ENCODE measurements around the gene PACSIN2. TPM values are rescaled to one million over a fixed set of nuclear protein-coding genes. Genes with fewer than 3 reads are reported as not detected.
A peak's percentile ranks its signal among the peaks of the same experiment; 100 is the strongest.

The PACSIN2 gene
- total and polyA plus RNA-seq, 2 of the 13 experiments (the other 11 are each of a cell fraction or from before 2014, with no cell fraction given): 54.1 to 68.8 TPM

DNA sequence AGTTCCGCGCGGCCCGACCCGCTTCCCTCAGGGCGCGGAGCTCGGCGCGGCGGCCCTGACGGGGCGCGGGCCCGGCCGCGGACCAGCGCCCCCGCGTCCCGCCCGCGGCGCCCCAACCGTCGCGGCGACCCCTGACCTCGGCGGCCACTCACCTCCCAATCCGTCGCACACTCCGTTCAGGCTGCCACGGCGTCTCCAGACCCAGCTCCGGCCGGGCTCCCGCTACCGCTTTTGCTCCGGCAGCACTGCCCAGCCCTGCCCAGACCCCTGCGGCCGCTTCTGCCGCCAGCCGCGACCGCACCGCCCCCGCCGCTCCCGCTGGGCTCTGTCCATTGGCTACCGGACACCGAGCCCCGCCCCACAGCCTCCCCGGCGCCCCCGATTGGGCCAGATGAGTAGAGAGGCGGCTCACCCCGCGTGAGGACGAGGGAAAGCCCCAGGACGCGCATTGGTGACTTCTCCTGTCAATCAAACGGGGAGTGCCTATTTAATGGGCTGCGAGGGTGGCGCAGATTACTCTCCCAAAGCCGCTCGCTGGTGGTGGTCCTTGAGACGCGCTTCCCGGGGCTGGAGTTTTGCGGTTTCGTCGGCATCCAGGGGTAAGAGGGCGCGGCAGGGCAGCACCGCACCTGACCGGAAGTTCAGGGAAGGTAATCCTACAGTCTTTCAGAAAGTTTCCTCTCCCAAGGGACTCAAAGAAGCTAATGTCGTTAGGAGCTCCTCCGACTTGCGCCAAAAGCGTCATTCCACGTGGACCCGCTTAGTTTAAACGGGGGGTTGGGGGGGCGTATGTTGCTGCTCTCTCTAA, at the start of gene PACSIN2 (continued):
- TF ChIP-seq RBFOX2 (IDR thresholded peaks at IDR 0.05; ENCODE audit: low read depth, low read length): peak; percentile 94
- TF ChIP-seq TOPORS (CRISPR knock-in tag; IDR thresholded peaks at IDR 0.05): no peak
- TF ChIP-seq FOXK1 (CRISPR knock-in tag; IDR thresholded peaks at IDR 0.05; ENCODE audit: borderline replicate concordance, low read depth): 0 out of 2 replicates have a peak, but pooled peaks have one; percentile 21
- TF ChIP-seq ZNF556 (CRISPR knock-in tag; IDR thresholded peaks at IDR 0.05; ENCODE audit: borderline replicate concordance): 0 out of 2 replicates have a peak, but pooled peaks have one; percentile 27
- no peak for TF ChIP-seq TOE1 (CRISPR knock-in tag; IDR thresholded peaks at IDR 0.05)
- TF ChIP-seq POLR2G (IDR thresholded peaks at IDR 0.05; ENCODE audit: low read depth, low read length): peak; percentile 100
- TF ChIP-seq MEIS1 (CRISPR knock-in tag; IDR thresholded peaks at IDR 0.05; ENCODE audit: borderline replicate concordance): no peak
- no peak for TF ChIP-seq ZNF354B (CRISPR knock-in tag; IDR thresholded peaks at IDR 0.05)
- TF ChIP-seq ZBTB3 (CRISPR knock-in tag; IDR thresholded peaks at IDR 0.05; ENCODE audit: borderline replicate concordance, low read depth): no peak
- peak; percentile 68; the same call in 1 of the 2 replicates for TF ChIP-seq SIN3A (IDR thresholded peaks at IDR 0.05; ENCODE audit: borderline replicate concordance, low read depth, low read length)
- TF ChIP-seq ZNF557 (CRISPR knock-in tag; IDR thresholded peaks at IDR 0.05): 0 out of 2 replicates have a peak, but pooled peaks have one; percentile 63
- peak; percentile 95 for TF ChIP-seq SP4 (CRISPR knock-in tag; IDR thresholded peaks at IDR 0.05)
- TF ChIP-seq HNRNPK (IDR thresholded peaks at IDR 0.05; ENCODE audit: low read depth, low read length, poor library complexity, severe bottlenecking): no peak
- TF ChIP-seq, protein P1, sequence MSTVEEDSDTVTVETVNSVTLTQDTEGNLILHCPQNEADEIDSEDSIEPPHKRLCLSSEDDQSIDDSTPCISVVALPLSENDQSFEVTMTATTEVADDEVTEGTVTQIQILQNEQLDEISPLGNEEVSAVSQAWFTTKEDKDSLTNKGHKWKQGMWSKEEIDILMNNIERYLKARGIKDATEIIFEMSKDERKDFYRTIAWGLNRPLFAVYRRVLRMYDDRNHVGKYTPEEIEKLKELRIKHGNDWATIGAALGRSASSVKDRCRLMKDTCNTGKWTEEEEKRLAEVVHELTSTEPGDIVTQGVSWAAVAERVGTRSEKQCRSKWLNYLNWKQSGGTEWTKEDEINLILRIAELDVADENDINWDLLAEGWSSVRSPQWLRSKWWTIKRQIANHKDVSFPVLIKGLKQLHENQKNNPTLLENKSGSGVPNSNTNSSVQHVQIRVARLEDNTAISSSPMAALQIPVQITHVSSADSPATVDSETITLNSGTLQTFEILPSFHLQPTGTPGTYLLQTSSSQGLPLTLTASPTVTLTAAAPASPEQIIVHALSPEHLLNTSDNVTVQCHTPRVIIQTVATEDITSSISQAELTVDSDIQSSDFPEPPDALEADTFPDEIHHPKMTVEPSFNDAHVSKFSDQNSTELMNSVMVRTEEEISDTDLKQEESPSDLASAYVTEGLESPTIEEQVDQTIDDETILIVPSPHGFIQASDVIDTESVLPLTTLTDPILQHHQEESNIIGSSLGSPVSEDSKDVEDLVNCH (CRISPR knock-in tag; IDR thresholded peaks at IDR 0.05): no peak
- TF ChIP-seq SYNCRIP (IDR thresholded peaks at IDR 0.05; ENCODE audit: insufficient read depth, low read depth, low read length): no peak
- TF ChIP-seq, protein P2, sequence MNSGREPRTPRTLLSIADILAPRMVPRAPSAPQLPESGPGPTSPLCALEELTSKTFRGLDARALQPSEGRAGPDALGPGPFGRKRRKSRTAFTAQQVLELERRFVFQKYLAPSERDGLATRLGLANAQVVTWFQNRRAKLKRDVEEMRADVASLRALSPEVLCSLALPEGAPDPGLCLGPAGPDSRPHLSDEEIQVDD (CRISPR knock-in tag; IDR thresholded peaks at IDR 0.05; ENCODE audit: borderline replicate concordance): peak; percentile 73; the same call in 1 of the 2 replicates
- no peak for TF ChIP-seq PCBP1 (IDR thresholded peaks at IDR 0.05; ENCODE audit: borderline replicate concordance, low read depth, low read length)
- TF ChIP-seq ETV6 (CRISPR knock-in tag; conservative IDR thresholded peaks at IDR 0.05): no peak
- TF ChIP-seq JARID2 (CRISPR knock-in tag; IDR thresholded peaks at IDR 0.05; ENCODE audit: insufficient replicate concordance): no peak
- TF ChIP-seq ZBTB38 (CRISPR knock-in tag; IDR thresholded peaks at IDR 0.05): peak; percentile 85
- TF ChIP-seq, protein P3, sequence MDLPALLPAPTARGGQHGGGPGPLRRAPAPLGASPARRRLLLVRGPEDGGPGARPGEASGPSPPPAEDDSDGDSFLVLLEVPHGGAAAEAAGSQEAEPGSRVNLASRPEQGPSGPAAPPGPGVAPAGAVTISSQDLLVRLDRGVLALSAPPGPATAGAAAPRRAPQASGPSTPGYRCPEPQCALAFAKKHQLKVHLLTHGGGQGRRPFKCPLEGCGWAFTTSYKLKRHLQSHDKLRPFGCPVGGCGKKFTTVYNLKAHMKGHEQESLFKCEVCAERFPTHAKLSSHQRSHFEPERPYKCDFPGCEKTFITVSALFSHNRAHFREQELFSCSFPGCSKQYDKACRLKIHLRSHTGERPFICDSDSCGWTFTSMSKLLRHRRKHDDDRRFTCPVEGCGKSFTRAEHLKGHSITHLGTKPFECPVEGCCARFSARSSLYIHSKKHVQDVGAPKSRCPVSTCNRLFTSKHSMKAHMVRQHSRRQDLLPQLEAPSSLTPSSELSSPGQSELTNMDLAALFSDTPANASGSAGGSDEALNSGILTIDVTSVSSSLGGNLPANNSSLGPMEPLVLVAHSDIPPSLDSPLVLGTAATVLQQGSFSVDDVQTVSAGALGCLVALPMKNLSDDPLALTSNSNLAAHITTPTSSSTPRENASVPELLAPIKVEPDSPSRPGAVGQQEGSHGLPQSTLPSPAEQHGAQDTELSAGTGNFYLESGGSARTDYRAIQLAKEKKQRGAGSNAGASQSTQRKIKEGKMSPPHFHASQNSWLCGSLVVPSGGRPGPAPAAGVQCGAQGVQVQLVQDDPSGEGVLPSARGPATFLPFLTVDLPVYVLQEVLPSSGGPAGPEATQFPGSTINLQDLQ (CRISPR knock-in tag; IDR thresholded peaks at IDR 0.05): no peak
- no peak for TF ChIP-seq MBNL3 (CRISPR knock-in tag; conservative IDR thresholded peaks at IDR 0.05)
- peak; percentile 60; the same call in 1 of the 2 replicates for TF ChIP-seq ZNF136 (CRISPR knock-in tag; IDR thresholded peaks at IDR 0.05; ENCODE audit: low read depth)
- peak; percentile 4; the same call in 1 of the 2 replicates for TF ChIP-seq ZNF724P (CRISPR knock-in tag; IDR thresholded peaks at IDR 0.05; ENCODE audit: borderline replicate concordance)
